COR-L47 (cell line): ENCODE results near the gene GPRIN1.
"Not testable (repeated sequence)": the region's sequence is repeated elsewhere in the genome, so short reads cannot be mapped to it uniquely, and the experiment has no call there.

ENCODE experiments used
- DNase-seq: peaks from one replicate; lab custom pipeline; 2025; lab: John Stamatoyannopoulos, UW

Gene GPRIN1

DNA sequence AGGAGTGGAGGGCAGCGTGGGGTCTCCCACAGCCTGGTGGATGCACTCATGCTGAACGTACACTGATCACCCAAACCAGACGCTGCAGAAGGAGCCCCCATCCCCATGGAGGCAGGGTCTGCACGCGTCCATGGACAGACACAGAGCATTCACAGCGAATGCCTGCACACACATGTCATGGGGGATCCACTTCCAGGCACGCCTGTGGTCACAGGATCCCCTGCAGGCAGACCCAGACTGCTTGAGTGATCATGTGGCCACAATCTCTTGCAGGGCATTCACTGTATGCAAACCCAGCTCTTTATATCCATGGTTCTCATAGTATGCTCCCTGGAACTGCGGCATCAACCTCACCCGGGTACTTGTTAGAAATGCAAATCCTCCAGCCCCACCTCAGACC lies 15.0 kb upstream of the GPRIN1 start:
- DNase-seq: no peak

DNA sequence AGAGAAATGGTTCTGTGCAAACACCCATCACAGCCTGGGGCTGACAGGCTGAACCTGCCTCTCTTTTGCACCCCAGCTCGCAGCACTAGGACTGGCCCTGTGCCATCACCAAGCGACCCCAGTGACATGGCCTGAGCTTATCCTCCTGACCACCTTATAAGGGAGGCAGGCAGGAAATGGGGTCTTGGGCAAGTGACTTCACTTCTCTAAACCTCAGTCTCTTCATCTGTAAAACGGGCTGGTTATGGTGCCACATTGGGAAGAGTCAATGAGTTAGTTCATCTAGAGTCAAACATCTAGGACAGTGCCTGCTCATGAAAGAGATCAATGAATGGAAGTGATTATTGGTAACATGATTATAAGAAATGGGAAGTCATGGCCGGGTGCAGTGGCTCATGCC lies 14.2 kb upstream of the GPRIN1 start:
- no peak for DNase-seq

DNA sequence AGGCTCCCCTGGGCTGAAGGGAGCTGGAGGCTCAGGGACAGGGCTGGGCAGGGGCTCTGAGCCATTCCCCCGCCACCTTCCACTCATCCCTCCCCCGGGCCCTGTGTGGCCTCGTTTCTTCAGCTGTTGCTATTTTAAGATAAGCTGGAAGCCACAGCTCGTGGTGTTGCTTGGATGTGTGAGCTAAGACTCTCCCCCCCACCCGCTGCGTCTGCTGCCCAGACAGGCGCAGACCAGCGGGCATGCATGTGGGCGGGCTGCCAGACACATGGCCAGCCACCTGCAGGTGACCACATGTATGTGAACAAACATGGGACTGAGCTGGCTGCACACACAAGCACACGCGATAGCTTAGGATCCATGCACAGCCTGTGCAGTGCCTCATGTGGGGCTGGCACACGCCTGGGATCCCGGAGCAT lies 11.7 kb upstream of the GPRIN1 start:
- no peak for DNase-seq

DNA sequence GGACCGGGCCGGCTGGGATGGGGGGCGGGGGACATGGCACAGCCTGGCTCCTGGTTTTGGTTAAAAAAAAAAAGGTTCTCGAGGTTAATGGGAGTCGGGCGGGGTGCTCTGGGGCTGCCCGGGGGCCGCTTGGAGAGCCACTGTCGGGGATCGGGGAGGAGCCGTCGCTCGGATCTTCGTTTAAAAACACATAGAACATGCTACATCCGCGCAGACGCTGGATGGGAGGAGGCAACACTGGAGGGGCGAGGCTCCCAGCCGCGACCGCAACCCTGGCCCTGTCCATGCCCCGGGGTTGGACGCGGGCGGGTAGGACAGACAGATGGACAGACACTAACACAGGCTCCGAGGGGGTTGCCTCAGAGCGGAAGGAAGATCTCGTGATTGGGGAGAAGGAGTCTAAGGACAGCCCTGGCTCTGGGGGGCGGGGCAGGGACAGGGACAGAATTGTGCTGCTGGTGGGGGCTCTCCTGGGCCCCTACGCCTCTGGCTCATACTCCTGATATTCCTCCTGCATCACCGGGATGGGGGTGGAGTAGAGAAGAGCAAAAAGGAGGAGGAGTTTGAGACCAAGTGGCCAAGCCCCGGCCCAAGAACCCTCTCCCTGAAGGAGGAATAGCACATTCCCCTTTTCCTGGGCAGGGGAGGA lies 10.5 kb upstream of the GPRIN1 start:
- no peak for DNase-seq

DNA sequence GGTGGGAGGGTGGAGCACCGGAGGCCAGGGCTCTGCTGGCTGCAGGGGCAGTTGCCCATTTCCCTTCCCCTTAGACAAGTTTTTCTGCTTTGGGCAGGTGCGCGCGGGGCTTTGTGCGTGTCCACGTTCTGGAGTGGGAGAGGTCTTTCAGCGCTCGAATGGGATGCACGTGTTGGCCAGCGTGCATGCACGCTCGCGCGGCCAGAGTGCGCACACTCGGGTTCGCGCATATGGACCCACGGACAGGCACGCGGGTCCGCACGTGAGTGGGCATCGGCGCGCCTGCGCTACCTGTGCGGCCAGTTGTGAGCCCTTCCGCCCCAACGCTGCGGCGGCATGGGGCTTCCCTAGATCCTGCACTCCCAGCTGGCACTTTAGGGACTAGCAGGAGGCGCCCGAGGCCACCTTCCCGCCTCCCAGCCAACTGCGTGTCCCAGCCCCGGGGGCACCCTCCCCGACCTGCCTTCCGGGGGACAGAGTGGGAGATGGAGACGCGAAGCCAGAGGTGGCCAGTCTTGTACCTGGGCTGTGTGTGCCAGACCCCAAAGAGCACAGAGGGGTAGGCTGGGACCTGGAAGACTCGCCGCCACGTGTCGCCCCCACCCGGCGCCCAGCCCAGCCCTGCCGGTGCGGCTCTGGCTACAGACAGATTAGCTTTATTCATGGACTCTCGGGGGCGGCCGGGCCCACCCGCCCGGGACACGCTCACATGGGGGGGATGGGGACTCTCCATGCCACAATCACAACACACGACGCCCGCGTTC lies 9.8 kb upstream of the GPRIN1 start:
- DNase-seq: no peak

DNA sequence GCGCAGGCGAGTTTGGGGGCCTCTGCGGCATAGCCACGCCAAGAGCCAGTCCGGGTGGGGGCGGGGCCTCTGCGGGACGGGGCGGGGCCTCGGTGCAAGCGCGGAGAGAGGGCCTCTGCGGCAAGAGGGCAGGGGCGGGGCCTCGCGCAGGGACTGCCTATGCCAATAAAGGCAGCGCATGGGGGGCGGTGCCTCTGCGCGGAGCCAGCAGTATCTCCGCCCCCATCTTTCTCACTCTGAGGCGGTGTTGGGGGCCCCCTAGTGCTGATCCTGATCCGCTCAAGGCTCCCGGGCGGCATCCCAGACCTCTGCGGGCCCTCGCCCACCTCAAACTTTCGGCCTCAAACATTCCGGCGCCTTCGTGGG lies 9.2 kb upstream of the GPRIN1 start:
- DNase-seq: no peak

DNA sequence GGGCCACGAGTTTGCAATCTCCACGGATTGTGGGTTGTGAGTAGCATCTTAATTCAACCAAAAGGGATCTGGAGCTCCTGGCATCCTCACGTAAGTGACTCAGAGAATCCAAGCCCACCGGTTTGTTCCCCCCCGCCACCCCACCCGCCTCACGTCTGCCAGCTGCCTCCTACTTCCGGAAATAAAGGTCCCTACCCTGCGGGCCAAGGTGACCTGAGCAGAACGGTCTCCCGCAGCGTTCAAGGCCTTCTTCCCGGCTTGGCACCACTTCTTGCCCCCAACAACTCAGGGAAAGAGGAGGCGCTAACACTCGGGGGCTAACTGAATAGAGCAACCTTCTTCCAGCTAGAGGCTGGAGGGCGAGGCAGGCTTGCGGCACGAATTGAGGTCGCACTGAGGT lies 8.8 kb upstream of the GPRIN1 start:
- no peak for DNase-seq

DNA sequence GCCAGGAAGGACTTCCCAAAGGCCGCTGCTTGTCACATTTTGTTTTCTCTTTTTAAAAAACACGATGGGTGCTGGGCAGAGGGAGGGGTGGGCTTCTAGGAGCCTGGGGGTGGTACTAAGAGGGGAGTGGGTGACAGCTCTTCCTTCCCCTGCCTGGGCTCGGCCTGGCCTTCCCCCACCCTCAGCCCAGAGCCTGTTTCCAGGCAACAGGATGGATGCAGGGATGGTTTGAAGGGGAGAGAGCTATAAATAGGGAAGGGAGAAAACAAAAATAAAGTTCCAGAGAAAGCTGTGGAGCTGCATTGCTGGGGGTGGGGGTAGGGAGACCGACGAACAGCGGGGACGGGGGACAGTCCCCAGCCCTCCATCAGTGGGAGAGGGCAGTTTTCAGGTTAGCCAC lies 6.6 kb upstream of the GPRIN1 start:
- no peak for DNase-seq

DNA sequence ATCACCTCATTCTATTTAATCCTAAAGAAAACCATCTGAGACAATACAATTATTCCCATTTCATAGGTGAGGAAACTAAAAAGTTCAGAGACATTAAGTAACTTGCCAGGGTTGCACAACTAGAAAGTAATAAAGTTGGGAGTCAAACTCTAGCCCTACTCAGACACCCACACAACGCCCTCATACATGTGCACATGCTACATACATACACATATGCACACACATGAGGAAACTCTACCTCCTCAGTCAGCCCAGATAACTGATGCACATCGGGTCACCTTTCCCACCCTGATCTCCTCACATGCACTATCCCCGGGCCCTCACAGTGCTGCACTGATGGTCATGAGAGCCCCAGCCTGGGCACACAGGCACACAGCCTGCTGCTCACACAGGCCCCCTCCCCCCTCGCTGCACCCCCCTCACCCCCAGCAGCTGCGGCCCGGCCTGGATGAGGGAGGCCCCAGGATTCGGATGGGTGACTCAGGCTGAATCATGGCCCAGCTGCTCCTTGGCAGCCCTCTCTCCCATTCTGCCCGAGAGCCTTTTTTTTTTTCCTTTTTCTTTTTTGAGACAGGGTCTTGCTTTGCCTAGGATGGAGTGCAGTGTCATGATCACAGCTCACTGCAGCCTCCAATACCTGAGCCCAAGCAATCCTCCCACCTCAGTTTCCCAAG lies 5.0 kb upstream of the GPRIN1 start:
- DNase-seq: no peak

DNA sequence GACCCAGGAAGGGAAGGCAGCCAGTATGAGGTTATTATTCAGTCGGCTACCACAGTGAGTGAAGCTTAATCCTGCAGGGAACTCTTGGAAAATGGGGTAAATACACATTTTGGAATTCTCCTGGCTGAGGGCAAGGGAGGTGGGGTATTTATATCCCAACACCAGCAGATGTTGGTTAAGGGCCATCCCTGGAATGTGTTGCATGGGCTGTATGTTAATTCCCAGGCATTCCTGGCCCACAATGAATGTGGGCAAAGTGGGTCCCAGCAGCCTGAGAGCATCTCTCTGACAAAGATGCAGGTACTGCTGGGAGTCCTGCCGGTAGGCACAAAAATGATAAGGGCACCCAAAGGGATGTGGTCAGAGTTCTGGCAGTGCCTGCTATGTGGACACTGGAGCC lies 2.9 kb upstream of the GPRIN1 start:
- DNase-seq: no peak

DNA sequence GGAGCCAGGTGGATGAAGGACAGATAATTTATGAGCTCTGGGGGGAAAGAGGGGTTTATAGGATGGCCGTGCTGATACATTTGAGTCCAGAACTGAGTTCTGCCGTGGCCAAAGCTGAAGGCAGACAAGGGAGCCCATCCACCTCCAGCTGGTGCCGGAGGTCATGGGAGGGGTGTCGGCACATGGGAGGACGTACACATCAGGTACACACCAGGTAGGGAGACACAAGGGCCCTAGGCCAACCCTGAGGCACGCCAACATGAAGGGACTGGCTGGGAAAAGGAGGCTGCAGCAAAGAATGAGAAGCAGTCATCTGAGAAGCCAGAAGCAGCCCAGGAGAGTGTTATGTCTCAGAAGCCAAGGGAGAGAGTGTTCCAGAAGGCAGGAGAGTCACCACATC lies 2.1 kb upstream of the GPRIN1 start:
- no peak for DNase-seq

DNA sequence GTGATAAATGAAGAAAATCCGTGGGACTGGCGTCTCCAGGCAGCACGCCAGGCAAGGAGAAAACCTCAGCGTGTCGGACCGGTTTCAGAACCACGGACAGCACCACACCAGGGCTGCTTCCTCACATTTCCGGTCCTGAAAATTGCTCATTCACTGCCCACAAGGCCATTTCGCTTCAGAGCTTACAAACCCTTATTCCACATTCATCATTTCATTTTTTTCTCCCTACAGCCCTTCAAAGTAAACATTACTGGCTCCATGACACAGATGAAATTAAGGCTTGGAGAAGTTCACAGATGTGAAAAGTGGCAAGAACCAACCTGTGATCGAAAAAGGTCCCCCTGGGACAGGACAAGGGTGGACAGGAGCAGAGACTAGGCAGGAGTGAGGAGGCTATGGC lies 1.5 kb upstream of the GPRIN1 start:
- DNase-seq: no peak

DNA sequence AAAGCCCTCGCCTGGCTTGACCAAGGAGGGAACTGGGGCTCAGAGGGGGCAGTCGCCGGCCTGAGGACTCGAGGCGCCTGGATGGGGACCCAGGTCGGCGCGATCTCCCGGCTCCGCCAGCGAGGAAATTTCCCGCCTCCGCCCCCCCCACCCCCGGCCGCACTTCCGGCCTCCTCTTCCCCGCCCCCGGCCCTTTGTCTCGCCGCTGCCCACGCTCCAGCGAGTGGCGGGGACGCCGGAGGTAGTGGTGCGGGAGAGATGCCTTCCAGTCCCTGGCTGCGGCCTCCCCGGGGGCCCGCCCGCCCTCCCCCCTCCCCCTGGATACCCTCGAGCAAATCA lies 448 bp upstream of the GPRIN1 start:
- DNase-seq: peak; percentile 51

DNA sequence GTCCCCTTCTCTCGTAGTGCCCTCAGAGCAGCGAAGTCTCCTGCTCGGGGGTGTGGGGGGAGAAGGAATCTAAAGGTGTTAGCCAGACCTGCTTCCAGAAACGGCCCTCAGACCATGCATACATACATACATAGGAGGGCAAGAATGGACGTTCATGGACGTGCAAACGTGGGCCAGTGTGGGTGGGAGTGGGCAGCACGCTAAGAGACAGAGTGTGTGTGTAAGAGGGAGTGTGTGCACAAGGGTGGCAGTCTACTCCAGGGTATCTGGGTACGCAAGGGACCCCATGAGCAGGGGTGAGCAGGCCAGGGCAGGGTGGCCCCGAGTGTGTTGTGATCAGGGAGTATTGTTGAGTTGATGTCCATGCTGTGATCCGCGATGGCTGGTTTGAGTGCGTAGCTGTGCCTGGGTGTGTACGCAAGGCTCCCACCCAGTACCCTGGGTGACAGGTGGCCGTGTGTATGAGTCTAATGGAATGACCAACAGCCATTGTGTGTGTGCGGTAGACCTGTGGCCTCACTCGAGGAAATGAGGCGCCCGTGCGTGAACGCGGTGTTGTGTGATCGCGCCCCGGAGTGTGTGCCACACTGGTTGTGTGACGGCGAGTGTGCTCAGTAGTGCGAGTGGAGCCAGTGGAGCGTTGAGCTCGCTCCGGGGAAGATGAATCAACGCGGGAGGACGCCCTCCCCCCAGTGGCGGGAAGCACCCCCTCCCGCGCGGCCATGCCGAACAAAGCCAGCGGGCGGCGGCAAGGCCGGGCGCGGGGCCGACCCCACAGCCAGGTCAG lies 826 bp downstream of the GPRIN1 start:
- peak; percentile 32 for DNase-seq

DNA sequence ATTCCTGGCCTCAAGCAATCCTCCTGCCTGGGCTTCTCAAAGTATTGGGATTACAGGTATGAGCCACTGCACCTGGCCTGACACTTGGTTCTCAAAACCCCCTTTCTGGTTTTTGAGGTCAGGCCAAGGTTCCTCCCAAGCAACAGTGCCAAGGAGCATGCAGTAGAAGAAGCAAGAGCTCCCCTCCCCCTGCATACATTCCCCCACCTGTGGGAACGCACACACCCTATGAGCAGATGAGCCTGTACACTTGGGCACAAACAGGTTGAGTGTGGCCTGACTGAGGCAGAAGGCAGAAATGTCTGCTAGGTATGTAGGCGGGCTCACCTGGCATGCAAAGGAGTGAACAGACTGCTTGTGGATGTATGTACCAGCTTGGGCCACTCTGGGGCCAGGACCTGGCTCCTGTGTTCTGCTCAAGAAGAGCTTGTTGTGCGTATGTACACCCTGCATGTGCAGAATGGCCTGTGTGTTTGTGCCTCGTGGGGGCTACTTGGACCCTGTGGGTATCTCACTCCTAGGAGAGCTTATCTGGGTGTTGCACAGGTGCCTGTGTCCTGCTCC lies 1.7 kb downstream of the GPRIN1 start:
- DNase-seq: no peak

DNA sequence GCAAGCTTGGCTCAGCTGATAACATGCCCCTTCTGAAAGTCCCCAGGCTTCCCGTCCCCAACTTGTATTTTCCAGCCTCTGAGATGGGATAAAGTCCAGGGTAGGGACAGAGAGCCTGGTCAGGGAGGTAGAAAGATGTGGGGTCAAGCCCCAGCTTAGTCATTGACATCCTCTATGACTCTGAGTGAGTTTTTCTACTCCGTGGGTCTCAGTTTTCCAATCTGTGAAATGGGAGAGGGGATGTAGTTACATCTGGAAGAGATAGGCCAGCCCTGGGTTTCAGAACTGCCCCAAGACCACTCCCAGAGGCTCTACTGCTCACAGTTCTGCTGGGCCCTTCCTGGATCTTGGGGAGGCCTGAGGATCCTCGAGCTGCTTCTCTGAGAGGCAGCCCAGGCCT lies 3.1 kb downstream of the GPRIN1 start:
- DNase-seq: no peak

DNA sequence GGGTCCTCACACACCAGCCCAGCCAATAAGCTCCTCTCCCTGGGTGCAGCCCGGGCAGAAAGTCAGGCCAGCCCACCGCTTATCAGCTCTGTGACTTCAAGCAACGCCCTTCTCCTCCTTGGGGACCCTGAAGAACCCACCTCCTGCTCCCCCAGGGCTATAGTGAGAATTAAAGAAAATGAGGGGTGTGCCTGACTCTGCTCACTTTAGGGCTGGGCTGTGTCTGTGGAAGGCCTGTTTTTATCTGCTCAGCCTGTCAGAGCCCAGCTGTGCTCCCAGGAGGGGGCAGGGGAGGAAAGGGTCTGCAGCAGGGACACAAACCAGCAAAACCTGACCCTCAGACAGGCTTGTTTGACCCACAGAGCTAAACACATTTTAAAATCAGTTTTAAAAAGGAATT lies 3.9 kb downstream of the GPRIN1 start:
- DNase-seq: no peak

DNA sequence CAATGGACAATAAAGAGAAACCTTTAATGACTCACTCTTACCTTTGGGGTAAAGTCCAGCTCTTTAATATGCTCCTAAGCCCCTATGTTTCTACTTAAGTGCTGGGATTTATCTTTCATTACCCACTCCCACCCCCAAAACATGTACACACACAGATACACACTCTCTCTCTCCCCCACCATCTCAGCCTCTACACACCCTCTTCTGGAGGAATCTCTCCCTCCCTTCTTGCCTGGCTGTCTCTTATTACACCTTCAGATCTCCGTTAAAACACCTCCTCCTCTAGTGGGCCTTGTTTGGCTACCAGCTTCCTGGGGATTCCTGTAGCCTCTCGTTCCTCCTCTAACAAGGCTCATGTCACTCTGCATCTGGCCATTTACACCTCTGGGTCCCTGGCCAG lies 6.9 kb downstream of the GPRIN1 start:
- no peak for DNase-seq

DNA sequence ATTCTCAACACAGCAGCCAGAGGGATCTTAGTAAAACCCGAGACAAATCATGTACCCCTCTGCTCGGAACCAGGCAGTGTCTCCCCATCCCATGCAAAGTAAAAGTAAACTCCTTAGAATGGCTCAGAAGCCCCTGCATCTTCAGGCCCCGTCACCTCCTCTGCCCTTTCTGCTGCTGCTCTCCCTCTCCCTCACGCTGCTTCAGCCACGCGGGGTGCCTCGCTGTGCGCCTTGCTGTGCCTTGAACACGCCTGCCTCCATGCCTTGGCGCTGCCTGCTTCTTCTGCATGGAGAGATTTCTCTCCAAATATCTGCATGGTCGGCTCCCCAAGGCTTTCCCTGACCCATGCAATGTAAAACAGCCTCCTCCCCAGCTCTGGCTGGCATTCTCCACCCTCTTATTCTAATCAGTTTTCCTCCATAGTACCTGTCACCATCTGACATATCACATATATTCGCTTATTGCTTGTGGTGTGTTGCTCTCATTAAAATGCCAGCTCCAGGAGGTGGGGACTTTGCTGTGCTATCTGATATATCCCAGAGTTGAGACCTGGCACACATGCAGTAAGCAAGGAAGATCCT lies 8.0 kb downstream of the GPRIN1 start:
- DNase-seq: no peak

DNA sequence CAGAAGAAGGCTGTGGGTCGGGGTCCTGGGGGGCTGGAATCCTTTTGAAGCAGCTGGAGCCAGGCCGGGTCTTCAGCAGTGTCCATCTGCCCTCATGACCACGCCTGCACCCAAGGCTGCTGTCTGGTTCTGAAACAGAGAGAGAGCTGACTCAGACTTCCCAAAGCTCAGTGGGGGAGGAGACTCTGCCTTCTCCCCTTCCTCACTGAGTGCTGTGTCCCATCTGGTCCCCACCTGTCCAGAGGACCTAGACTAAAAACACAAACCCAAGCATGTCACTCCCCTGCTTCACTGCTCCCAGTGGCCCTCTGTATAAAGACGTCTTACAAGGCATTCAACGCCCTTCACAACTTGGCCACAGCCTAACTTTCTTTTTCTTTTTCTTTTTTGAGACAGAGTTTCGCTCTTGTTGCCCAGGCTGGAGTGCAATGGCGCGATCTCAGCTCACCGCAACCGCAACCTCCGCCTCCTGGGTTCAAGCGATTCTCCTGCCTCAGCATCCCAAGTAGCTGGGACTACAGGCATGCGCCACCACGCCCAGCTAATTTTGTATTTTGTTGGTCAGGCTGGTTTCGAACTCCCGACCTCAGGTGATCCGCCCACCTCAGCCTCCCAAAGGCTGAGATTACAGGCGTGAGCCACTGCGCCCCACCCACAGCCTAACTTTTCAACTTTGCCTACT lies 10.1 kb downstream of the GPRIN1 start:
- DNase-seq: not testable (repeated sequence)
